Stomach (tissue), 9 donors: ENCODE results near the gene SMARCA4. TPM values are rescaled to one million over a fixed set of nuclear protein-coding genes. Genes with fewer than 3 reads are reported as not detected.

Experiments used
- DNase-seq, 2 donors: peaks; one replicate each; pipeline versions ENCODE4 v3.0.0 to v3.0.0-alpha.2; 2013 to 2019
- H3K27ac ChIP-seq, 5 donors: fragments of 200-600 bp in 4 of 5; sonication (generic) in 4 of 5; one replicate each; pipeline ENCODE4 v1.5.1; 2013 to 2019; ENCODE audit warnings: mild to moderate bottlenecking in 1 of 5, moderate library complexity in 1 of 5
- H3K27me3 ChIP-seq, 3 donors: fragments of 200-600 bp; sonication (generic); one replicate each; pipeline ENCODE4 v1.5.1; 2017 to 2019; ENCODE audit warnings: mixed run types in 1 of 3
- H3K36me3 ChIP-seq, 4 donors: fragments of 200-600 bp; sonication (generic); 1 replicate in 3 of 4; 2 replicates in 1 of 4; pipeline ENCODE4 v1.5.1; 2016 to 2019
- H3K4me1 ChIP-seq, 4 donors: fragments of 200-600 bp; sonication (generic); one replicate each; pipeline ENCODE4 v1.5.1; 2016 to 2019
- H3K4me3 ChIP-seq, 4 donors: fragments of 200-600 bp; sonication (generic) in 3 of 4; one replicate each; pipeline ENCODE4 v1.5.1; 2016 to 2019; ENCODE audit warnings: mild to moderate bottlenecking in 1 of 4
- H3K9me3 ChIP-seq, 4 donors: fragments of 200-600 bp; sonication (generic); one replicate each; pipeline ENCODE4 v1.5.1; 2016 to 2019
- EP300 ChIP-seq: sonication (generic); formaldehyde crosslinking; IDR thresholded peaks from one replicate; pipeline ENCODE4 v1.6.1; 2017; ENCODE audit warnings: antibody characterized with exemption
- POLR2A ChIP-seq, 4 donors: fragments of 450-650 bp; IDR thresholded peaks; one replicate each; pipeline ENCODE4 v1.6.1; 2016; ENCODE audit warnings: antibody characterized with exemption in 4 of 4, control low read depth in 2 of 4, mild to moderate bottlenecking in 1 of 4, moderate library complexity in 1 of 4
- POLR2AphosphoS5 ChIP-seq, 3 donors: sonication (generic); formaldehyde crosslinking; IDR thresholded peaks; one replicate each; pipeline ENCODE4 v1.6.1; 2016; ENCODE audit warnings: antibody characterized with exemption in 3 of 3
- WGBS, 5 donors: extraction: QIAGEN DNeasy Blood & Tissue Kit in 3 of 5; methylation state at CpG; one replicate each; pipeline versions ENCODE4 v1.1.5 to v1.1.7; 2013 to 2018; 5-methylcytosine and 5-hydroxymethylcytosine counted together
- intact Hi-C: fragments of 100-400 bp; cut with DNase I; formaldehyde crosslinking; loops from one replicate; pipeline ENCODE4 v1.15.1; 2023; ENCODE audit warnings: low total_unique reads
- polyA plus RNA-seq, 3 donors: library from polyadenylated mRNA; stranded (reverse); fragments of 200-250 nt; gene quantifications; one replicate each; pipeline ENCODE4 v1.2.3, GENCODE V29; 2013
- total RNA-seq, 5 donors: library from RNA; depleted of rRNA; stranded (reverse); fragments of >200 nt; gene quantifications; one replicate each; pipeline versions ENCODE4 v1.1.0 to v1.2.3, GENCODE V29; 2014 to 2016
- TF ChIP-seq, protein P1 (sequence below), 7 experiments: fragments of 450-650 bp in 4 of 7; fragments of 200-600 bp in 3 of 7; sonication (generic) in 3 of 7; IDR thresholded peaks; one replicate each; pipeline ENCODE4 v1.5.1; 2016 to 2019; ENCODE audit warnings: antibody characterized with exemption in 7 of 7, control low read depth in 2 of 7, mild to moderate bottlenecking in 1 of 7
- donor health status: healthy with polysubstance abuse.
- donor health status: Bipolar disorder and iron deficiency.
- donor health status: healthy.

SMARCA4 gene
- total and polyA plus RNA-seq, 8 donors, result 28.6 to 158 (median 60.9) TPM

DNA sequence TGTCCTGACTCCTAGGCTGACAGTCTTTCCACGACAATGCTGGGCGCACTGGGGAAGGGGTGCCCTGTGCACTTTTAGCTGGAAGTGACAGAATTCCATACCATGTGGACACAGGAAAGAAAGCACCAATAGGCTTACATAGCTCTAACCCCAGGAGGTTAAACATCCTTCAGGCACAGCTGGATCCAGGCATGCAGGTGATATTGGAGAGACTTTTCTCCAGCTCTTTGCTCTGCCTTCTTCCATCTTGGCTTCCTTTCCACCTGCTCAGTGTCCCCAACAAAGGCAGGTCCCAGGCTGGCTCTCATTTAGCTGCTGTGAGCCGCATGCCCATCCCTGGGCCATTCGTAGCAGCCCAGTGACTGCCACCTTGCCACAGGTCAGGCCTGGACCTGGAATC is 67.3 kb downstream of the SMARCA4 start:
- H3K27ac ChIP-seq, result no peak overlapping the region
- H3K27me3 ChIP-seq, result no peaks in the 10 kb centered on the region
- intact Hi-C loops, result no loop called here
- H3K36me3 ChIP-seq, result peaks cover 92 to 100% (median 100%) of the 10 kb centered on the region in 4 donors
- WGBS, 5 donors, result 89 to 97% (median 91%) methylated on average over 3 to 4 of the region's 4 CpGs
- H3K4me3 ChIP-seq, result no peak overlapping the region
- H3K4me1 ChIP-seq, result no peaks in the 10 kb centered on the region
- no peaks in the 10 kb centered on the region for H3K9me3 ChIP-seq
- TF ChIP-seq, protein P1, sequence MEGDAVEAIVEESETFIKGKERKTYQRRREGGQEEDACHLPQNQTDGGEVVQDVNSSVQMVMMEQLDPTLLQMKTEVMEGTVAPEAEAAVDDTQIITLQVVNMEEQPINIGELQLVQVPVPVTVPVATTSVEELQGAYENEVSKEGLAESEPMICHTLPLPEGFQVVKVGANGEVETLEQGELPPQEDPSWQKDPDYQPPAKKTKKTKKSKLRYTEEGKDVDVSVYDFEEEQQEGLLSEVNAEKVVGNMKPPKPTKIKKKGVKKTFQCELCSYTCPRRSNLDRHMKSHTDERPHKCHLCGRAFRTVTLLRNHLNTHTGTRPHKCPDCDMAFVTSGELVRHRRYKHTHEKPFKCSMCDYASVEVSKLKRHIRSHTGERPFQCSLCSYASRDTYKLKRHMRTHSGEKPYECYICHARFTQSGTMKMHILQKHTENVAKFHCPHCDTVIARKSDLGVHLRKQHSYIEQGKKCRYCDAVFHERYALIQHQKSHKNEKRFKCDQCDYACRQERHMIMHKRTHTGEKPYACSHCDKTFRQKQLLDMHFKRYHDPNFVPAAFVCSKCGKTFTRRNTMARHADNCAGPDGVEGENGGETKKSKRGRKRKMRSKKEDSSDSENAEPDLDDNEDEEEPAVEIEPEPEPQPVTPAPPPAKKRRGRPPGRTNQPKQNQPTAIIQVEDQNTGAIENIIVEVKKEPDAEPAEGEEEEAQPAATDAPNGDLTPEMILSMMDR (IDR thresholded peaks at IDR 0.05), result no peak
- TF ChIP-seq POLR2AphosphoS5 (IDR thresholded peaks at IDR 0.05) (no peak), POLR2A (IDR thresholded peaks at IDR 0.05) (no peak), EP300 (no peak)
- no peak for DNase-seq

DNA sequence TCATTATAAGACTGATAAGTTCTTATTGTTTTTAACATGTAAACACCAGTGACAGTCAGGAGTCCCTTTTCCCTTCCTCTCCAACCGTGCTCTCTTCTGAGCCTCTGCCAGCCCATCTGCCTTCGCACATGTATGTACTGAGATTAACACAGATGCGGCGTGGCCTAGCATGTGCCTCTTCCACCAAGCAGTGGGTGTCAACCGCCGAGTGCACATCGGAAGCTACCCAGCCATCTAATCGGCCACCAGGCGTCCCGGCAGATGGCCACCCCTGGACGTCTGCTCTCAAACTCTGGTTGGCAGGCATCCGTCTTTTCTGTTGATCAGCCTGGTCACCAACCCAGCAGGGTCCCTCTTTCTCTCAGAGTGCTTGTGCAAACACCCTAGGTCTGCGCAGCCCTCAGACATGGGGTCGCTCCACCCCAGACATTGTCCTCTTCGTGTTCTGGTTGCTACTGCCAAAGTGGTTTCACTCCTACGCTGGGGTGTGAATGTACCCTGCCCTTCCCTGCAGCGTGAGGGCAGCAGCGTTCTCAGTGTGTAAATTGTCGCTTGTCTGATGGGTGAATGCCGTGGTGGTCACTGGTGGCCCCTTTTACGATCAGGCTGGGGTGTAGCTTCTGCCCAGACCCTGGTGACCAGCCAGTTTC is 70.7 kb downstream of the SMARCA4 start:
- intact Hi-C loops, result loop anchor here (10.0 kb wide), 1 partner anchor 173 kb away; no protein-coding TSS in a partner anchor
- no peak for TF ChIP-seq POLR2AphosphoS5 (IDR thresholded peaks at IDR 0.05)
- TF ChIP-seq, protein P1 (IDR thresholded peaks at IDR 0.05), result no peak
- no peak for TF ChIP-seq POLR2A (IDR thresholded peaks at IDR 0.05)
- no peak for TF ChIP-seq EP300
- H3K36me3 ChIP-seq, result peaks cover 85 to 100% (median 95%) of the 10 kb centered on the region in 4 donors
- 91 to 96% (median 92%) methylated on average over 21 of the region's 21 CpGs for WGBS, 5 donors
- peaks cover 4 to 16% (median 12%) of the 10 kb centered on the region in 4 donors for H3K4me1 ChIP-seq
- DNase-seq, result no peak
- H3K27ac ChIP-seq, result no peak overlapping the region
- no peaks in the 10 kb centered on the region for H3K9me3 ChIP-seq
- no peak overlapping the region for H3K4me3 ChIP-seq
- no peaks in the 10 kb centered on the region for H3K27me3 ChIP-seq

DNA sequence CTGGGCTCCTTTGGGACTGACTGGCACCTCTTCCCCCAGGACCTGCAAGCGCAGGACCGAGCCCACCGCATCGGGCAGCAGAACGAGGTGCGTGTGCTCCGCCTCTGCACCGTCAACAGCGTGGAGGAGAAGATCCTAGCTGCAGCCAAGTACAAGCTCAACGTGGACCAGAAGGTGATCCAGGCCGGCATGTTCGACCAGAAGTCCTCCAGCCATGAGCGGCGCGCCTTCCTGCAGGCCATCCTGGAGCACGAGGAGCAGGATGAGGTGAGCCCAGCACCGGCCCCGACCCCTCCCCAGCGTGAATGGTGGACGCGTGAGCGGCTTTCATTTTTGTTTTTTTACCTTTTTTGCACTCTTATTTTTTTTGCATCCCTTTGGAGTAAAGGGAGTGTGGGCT is 72.4 kb downstream of the SMARCA4 start:
- no peak for DNase-seq
- 85 to 91% (median 88%) methylated on average over 16 to 22 of the region's 22 CpGs for WGBS, 5 donors
- H3K9me3 ChIP-seq, result no peaks in the 10 kb centered on the region
- TF ChIP-seq POLR2A (IDR thresholded peaks at IDR 0.05), result no peak
- no peak for TF ChIP-seq POLR2AphosphoS5 (IDR thresholded peaks at IDR 0.05)
- TF ChIP-seq, protein P1 (IDR thresholded peaks at IDR 0.05), result no peak
- TF ChIP-seq EP300, result no peak
- H3K27ac ChIP-seq, result no peak overlapping the region
- no peak overlapping the region for H3K4me3 ChIP-seq
- no peaks in the 10 kb centered on the region for H3K27me3 ChIP-seq
- H3K36me3 ChIP-seq, result peaks cover 85 to 100% (median 95%) of the 10 kb centered on the region in 4 donors
- intact Hi-C loops, result loop anchor here (10.0 kb wide), 1 partner anchor 172 kb away; no protein-coding TSS in a partner anchor
- peaks cover 4 to 16% (median 12%) of the 10 kb centered on the region in 4 donors for H3K4me1 ChIP-seq

DNA sequence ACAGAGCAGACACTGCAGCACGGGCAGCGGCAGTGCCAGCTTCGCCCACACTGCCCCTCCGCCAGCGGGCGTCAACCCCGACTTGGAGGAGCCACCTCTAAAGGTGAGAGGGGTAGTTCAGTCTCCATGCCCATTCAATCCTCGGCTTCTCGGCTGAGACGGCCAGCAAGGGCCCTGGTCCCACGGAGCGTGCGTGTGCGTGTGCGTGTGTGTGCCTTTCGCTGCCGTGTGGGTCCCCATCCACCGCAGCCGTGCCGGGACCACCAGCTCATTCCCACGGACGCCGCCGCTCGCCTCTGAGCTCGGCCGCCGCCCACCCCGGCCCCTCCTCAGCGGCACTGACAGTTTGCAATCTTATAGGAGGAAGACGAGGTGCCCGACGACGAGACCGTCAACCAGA is 72.9 kb downstream of the SMARCA4 start:
- WGBS, 5 donors, result 92 to 95% (median 95%) methylated on average over 34 to 35 of the region's 35 CpGs
- Histone ChIP-seq H3K27ac (no peak overlapping the region), H3K36me3 (peaks cover 85 to 100% (median 95%) of the 10 kb centered on the region in 4 donors), H3K9me3 (no peaks in the 10 kb centered on the region), H3K27me3 (no peaks in the 10 kb centered on the region), H3K4me3 (no peak overlapping the region), H3K4me1 (peaks cover 4 to 16% (median 12%) of the 10 kb centered on the region in 4 donors)
- intact Hi-C loops, result loop anchor here (10.0 kb wide), 1 partner anchor 171 kb away; no protein-coding TSS in a partner anchor
- DNase-seq, result no peak
- TF ChIP-seq EP300 (no peak), POLR2A (IDR thresholded peaks at IDR 0.05) (no peak), POLR2AphosphoS5 (IDR thresholded peaks at IDR 0.05) (no peak)
- TF ChIP-seq, protein P1 (IDR thresholded peaks at IDR 0.05), result no peak
